Neural progenitor cell (in vitro differentiated cells): ENCODE measurements around the gene NALCN.

Experiments
- EZH2phosphoT487 ChIP-seq: fragments of 200-600 bp; sonication (generic); IDR thresholded peaks from 2 replicates; pipeline ENCODE4 v1.6.1; 2017; ENCODE audit warnings: antibody characterized with exemption
- TF ChIP-seq, protein P1 (sequence below): fragments of 200-600 bp; sonication (generic); IDR thresholded peaks from 2 replicates; pipeline ENCODE4 v1.5.1; 2017; ENCODE audit warnings: antibody characterized with exemption, mild to moderate bottlenecking

DNA sequence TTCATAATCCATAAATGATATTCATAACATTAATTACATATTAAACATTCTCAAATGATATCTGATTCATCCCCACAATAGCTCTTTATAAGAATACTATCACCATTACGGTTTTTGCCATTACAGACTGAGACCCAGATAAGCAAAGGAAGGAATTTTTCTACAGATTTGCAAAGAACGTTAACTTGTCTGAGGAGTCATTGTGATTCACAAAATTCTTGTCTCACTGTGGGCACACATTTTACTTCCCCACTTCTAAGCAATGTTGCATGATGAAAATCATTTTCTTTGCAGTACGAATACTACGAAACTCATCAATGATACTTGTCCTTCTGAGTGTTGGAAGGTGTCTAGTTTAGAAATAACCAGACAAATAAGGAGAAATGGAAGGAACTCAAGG is 70.1 kb downstream of the NALCN start:
- TF ChIP-seq, protein P1, sequence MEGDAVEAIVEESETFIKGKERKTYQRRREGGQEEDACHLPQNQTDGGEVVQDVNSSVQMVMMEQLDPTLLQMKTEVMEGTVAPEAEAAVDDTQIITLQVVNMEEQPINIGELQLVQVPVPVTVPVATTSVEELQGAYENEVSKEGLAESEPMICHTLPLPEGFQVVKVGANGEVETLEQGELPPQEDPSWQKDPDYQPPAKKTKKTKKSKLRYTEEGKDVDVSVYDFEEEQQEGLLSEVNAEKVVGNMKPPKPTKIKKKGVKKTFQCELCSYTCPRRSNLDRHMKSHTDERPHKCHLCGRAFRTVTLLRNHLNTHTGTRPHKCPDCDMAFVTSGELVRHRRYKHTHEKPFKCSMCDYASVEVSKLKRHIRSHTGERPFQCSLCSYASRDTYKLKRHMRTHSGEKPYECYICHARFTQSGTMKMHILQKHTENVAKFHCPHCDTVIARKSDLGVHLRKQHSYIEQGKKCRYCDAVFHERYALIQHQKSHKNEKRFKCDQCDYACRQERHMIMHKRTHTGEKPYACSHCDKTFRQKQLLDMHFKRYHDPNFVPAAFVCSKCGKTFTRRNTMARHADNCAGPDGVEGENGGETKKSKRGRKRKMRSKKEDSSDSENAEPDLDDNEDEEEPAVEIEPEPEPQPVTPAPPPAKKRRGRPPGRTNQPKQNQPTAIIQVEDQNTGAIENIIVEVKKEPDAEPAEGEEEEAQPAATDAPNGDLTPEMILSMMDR, result no peak
- TF ChIP-seq EZH2phosphoT487, result no peak
